SK-N-DZ (cell line): ENCODE data around the gene CAPN13.
A peak's percentile ranks its signal among the peaks of the same experiment; 100 is the strongest.

Source experiments
- DNase-seq: peaks from one replicate; pipeline ENCODE4 v3.0.0-alpha.2; 2015; ENCODE audit warnings: low spot score

The CAPN13 gene

DNA sequence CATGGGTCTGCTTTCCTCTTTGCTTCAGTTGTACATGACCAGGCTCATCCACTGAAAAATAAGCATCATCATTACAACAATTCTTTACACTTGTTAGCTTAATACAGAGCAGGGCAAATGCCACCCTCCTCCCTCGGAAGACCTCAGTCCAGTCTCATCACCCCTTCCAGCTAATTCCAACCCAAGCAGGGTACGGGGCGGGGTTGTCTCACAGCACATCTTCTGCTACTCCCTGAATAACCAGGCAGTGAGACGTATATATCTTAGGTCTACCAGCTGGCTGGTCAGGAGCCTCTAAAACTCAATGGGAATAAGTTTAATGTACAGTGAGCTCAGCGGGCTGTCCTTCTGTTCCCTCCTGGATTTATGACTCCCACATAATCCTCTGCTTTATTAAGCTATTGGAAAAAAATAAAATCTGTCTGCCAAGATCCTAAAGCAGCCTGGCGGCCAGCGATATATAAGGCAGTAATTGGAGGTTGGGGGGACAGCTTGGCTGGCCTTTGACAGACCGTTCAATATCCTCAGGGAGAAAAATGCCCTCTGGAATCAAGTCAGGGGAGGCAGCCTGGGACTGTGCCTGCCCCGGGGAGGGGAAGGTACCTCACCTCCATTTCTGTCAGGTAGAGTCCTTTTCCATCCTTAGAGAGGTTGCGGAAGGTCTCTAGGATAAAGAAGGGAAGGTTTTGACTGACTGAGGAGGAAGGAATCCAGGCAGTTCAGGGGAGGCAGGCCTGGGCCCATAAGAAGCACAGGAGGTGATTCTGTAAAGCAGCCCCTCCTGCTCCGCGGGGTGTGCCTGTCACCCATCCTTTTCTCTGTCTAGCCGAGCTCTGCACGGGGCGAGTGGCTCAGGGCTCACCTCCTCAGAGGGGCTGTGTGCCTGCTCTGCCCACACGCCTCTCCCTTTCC is 76.3 kb downstream of the CAPN13 start:
- DNase-seq: no peak

DNA sequence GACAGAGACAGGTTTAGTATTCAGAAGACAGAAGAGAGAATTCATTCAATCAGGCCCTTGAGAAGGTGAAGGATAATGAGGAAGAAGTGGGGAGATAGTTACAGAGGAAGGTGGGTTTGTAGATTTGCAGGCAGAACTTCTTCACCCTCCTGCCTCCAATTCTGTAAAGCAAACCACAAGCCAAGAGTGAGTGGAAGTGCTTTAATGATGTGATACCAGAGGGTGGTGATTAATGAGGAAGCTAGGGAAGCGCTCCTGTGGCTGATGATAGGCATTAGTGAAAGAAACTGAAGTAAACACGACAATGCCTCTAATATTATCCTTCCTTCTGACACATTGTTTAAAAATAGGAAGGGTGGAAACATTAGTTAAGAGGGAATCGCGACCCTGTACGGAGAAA is 78.2 kb downstream of the CAPN13 start:
- no peak for DNase-seq

DNA sequence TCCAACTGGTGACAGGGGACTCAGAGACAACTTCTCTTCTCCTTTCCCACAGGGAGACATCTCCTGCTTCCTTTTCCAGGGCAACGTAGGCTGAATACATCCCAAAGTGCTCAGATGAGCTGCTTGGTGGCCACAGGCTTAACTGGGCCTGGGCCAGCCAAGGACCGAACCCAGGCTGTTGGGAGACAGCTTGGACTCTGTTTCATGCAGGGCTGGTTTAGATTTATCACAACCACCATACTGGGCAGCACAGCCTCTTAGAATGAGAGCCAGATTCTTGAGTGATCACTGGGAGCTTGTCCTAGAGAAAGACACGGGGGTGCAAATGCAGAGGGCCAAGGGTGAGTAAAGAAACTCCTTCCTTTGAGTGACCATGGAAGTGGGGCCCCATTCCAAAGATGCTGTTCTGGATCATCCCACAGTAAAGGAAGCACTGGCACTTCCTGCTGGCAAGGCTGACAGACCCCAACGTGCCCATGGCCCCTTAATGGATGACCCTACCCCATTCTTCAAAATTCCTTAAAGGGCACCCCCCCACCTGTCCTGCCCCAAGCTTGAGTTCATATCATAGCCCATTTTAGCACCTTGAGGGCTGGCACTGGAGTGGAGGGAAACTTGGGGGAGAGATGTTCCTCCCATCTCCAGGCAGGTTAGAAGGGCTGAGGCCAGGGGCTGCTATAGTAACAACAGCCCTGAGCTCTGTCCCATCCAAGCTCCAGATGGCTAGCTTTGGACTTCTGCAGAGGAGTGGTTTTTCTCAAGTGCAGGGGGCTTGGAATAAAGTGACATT is 84.1 kb downstream of the CAPN13 start:
- DNase-seq: no peak

DNA sequence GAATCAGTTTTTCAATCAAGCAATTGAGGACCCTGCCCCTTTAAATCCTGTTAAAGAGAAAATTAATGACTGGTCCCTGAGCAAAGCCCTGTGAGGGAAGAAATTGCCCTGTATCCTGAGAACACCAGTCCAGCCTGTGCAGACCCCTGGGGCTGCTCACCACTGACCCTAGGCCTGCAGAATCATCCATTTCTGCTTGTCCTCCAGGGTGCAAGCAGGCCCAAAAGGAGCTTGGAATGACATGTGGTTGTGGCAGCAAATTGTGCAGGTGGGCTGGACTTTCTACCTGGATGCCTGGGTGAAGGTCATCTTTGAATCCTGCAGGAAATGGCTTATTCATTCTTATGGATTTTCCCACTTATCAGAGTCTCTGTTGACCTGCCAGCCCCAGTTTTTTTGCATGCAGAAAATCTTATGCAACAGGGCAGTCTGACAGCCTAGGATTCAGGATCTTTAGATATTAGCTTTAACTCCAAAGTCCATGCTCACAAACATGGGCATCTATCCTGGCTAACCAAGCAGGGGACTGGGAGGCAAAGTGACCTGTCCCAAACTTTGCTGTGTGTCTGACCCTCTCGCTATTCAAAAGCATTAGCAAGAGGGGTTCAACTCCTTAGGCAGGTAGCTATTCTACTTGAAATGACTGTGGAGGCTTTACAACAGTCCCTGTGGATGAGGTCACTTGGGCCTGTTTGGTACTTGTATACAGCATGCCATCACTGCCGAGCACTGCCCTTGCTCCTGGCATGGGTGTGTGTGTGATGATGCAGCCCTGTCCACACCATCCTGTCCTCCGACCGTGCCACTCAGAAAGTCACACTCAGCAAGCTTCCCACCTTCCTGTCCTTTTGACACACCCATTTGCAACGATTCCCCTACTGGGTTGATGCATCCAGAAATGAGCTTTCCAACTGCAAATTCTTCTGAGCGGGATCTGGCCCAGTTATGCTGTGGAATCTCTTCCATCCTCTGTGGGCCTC is 85.3 kb downstream of the CAPN13 start:
- no peak for DNase-seq

DNA sequence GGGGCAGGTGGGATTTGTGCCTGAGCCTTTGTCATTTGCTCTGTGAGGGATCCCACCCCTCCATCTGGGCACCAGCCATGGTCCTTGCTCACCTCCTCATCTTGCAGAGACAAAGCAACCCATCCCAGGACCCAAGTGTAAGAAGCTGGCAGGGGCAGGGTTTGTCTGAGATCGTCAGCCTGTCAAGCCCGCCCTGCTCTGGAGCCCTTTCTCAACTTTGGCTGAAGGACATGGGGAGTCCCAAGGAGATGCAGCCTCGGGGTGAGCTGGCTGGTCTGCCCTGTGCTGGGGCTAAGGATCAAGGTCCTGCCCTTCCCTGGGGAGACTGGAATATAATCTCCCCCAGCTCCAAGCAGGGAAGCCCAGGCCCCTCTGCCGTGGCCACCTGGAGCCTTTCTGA is 86.0 kb downstream of the CAPN13 start:
- DNase-seq: no peak

DNA sequence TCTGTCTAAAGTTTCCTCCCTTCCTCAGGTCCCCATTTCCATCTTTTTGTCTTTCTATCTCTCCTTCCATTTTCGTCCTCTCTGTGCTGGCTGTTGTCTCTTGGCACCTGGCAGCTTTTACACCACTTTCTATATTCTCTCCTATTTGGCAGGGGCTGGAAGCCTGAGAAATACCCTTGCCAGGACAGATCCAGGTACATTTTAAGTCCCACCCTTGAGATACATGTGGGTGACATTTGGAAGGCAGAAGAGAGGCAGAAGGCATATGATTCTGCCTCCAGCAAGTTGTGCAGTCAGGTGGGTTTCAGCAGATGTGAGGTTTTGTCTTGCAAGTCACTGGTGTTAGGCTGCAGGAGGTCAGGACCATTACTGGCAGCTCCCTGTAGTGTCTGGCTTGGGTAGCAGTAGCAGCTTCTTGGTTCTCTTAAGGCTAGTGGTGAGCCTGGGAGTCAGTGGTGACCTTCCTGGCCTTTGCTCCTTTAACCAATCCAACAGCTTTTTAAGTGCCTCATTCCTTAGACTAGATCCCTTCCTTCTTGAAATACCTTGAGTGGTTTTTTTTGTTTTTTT is 90.1 kb downstream of the CAPN13 start:
- no peak for DNase-seq

DNA sequence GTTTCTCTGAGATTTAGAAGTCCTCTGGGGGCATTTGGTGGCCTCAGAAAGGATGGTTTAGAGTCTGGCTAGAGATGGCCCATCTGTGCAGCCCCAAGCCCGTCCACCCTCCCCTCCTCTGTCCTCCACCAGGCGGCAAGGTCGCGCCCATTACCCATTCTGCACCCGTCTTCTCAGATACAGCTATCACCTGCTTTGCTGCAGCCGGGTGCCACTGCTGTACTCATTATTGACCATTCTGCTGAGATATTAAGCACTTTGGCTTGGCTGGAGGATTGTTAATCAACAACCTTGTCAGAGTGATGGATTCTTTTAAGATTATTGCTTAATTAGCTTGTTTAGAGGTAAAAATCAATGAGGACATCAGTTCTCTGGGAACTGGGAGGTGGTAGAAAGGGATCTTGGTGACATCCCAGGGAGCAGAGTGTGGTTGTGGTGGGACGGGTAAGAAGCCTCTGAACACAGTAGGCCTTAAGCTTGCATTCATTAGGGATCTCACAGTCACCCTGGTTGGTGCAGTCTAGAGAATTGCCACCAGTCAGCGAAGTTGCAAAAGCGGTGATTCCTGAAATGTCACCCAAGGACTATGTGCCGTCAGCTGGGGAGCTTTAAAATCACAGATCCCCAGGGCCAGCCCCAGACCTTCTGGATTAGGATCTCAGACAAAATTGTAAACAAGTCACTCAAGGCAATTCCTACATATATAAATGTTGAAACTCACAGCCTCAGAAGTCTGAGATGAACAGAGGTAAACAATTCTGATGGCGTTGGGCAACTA is 90.9 kb downstream of the CAPN13 start:
- DNase-seq: no peak

DNA sequence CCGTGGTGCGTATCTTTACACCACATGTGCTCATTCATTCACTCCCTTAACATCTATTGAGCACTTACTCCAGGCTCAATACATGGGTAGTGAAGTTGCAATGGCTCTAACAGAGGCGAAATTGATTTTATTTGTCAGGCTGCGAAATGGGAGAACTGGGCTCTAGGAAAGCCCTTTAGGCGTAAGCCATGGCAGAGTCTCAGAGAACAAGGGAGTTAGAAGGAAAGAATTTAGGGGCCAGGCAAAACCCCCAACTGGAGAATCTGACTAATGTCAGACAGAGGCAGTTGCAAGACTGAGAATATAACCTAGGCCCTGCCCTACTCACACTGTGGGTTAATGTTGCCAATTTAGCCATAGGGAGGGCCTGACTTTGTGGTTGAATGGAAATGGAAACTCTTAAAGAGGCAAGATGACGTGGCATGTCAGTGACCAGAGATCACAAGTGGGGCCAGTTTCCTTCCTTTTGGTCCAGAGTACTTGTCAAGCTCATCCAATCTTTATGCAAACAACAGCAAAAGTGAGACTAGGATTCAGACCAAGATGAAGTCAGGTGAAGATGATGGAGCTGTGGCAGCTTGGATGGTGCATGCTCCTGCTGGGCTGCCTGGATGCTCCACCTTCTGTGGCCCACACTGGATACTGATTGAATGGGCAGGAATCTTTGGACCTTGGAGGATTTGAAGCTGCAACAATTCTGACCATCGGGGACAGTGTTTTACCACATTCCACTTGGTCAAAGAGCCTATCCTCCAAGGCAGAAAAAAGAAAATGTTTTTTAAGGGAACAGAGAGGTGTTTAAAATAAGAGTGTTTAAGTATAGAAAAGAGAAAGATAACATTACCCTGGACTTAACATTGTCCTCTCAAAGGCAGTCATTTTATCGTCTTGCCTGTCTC is 92.2 kb downstream of the CAPN13 start:
- no peak for DNase-seq

DNA sequence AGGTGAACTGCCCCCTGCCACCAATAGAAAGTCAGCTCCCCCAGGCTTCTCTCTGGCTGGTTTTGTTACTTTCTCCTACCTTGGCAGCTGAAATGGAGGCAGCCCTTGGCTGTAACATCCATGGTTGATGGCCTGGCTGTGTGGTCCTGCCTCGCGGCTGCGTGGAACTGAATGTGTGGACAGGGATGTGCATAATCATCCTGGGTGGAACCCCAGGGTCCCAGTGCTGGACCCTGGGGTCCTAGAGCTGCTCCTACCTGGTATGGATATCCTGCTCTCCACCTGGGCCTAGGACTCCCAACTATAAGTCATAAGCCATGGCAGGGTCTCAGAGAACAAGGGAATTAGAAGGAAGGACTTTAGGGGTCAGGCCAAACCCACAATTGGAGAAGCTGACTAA is 93.5 kb downstream of the CAPN13 start:
- DNase-seq: no peak

DNA sequence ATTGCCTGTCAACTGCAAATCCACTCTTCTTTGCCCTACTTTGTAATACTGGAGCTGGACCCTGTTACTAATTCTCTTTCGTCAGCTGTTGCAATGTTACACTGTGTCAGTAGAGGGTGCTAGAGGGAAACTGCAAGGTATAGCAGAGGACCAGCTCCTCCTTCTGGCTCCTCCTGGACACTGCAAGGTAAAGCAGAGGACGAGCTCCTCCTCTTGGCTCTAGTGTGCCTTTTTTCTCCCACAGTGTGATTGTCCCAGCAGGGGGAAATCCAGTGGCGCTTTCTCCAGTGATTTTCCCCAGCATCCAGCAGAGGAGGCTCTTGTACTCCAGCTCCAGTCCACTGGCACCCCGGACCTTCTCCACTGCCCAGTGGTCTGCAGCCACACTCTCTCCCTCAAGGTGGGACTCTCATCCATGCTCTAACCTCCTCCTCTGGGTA is 95.6 kb downstream of the CAPN13 start:
- peak; percentile 89 for DNase-seq

DNA sequence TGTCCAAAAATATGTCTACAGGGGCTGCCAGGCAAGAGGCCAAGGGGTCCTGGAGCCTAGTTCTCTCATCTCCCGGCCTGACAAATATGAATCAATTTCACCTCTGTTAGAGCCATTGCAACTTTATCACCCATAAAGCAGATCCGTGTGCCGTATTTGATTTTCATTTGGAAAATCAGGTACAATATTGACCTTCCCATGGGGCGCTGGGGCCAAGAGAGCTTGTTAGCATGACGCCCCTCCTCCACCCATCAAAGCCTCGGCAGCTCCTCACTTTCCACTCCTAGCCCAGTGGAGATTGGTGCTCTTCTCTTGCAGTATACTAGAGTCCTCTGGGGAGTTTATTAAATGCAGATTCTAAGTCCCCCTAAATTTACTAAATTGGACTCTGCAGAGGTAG is 96.8 kb downstream of the CAPN13 start:
- no peak for DNase-seq

DNA sequence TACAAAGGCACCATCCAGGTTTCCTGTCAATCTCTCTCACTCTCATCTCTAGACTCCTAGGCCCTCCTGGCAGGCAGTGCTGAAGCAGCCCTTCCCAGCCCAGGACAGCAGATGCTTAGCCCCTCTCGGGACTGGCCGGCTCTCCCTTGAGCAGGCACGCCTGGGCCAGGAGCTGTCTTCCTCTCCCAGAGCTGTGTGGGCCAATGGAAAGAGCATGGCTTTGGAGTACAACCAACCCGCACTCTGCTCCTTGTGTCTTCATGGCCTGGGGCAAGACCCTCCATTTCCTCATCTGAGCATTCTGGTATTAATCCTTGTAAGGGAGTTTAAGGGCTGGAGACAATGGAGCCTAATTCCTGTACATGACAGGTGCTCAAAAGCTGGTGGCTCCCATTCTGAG is 97.2 kb downstream of the CAPN13 start:
- DNase-seq: no peak

DNA sequence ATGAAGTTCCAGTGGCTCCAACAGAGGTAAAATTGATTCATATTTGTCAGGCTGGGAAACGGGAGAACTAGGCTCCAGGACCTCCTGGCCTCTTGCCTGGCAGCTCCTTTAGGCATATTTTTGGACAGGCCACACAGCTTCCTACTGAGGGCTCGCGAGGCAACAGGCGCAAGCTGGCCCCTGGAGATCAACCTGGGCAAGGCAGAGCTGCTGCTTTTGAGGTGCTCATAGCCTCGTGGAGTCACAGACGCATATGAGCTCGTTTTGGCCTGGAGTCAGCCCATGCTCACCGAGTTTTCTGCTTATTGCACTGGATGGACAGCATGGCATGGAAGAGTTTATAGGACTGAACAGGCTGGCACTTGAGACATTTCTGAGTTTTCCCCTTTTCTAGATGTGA is 97.7 kb downstream of the CAPN13 start:
- DNase-seq: no peak

DNA sequence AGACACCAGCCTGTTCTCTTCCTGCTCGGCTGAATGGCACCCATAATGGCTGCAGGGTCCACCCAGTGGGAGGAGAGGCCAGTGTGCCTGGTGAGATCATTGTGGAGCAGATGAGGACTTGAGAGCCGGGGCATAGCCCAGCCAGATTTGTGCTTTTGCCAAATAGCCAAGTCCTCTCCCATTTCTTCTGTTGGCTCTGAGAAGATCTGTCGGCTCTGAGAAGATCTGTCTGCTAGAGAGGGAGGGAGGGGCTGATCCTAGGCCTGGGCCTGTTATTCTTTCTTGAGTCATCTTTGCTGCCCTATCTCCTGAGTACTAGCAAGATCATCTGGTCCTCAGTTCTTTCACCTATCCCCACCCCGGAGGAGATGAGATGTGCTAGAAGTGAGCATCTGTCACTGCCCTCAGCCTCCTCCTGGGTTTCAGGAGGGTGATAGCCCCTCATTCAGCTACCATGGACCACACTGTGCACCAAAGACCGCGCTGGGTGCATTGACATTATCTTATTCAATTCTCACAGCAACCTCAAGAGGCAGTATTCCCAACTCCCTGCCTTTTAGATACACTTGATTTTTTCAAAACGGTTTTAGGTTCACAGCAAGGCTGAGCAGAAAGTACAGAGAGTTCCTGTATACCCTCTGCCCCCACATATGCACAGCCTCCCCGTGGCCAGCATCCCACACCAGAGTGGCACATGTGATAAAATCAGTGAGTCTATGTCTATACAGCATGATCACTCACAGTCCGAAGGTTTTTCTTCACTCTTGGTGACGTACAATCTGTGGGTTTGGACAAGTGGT is 98.6 kb downstream of the CAPN13 start:
- DNase-seq: peak; percentile 51

DNA sequence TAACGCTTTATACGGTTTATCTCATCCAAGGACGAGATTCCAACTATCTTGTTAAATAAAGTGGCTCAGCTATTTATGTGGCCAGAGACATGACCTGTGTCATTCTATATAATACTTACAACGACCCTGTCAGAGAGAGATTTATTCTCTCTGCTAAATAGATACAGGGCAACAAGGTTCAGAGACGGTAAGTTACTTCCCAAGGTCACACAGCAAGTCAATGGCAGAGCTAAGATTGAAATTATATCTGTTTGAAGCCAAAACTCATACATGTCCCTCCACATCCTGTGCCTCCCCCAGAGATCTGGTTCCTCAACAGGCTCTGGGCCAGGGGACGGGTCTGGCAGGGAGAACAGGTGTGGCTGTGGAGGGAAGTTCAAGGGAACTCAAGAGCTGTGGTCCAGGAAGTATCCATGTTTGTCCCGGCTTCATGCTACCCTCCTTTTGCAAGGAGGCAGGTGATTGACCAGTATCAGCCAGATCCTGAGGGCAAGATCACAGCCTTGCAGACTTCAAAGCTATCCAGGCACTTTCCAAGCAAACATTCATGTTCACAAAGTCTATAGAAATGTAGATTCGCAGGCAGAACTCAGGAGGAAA is 99.8 kb downstream of the CAPN13 start:
- no peak for DNase-seq

DNA sequence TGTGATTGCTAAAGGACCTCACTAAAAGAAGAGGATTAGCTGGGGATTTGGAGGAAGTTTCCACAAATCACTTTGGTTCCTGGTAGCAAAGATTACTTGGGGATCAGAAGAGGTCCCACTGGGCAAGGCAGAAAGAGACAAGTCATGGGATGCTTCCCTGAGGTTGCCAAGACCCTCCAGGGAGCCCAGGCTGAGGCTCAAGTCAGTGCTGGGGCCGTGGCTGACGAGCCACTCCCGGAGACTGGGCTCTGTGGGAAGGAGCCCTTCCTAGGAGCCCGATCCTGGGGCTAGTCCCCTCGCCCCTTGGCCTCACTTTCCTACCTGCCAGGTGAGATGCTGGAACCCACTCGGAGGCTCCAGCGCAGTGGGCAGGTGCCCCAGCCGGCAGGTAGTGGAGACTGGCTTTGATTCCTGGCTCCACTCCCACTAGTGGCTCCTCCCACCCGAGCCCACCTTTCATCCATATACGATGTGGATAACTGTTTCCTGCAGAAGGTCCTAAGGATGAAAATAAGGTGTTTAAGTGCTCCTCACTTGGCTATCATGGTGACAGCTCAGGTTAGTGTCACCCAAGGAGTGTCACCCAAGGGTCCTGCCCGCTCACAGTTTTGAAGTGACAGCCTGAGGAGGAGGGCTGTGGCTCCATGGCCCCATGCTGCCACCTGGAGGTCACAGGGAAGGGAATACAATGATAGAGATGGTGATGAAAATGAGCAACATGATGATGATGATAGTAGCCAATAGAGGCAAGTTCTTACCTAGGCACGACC is 100.5 kb downstream of the CAPN13 start:
- peak; percentile 69 for DNase-seq
